ENCODE measurements around the gene RYR3.
"Not testable (repeated sequence)": the region's sequence is repeated elsewhere in the genome, so short reads cannot be mapped to it uniquely, and the experiment has no call there.

The RYR3 gene

GRCh38 chr15:33598382-33598781 is 287.6 kb downstream of the RYR3 start:
- DNase-seq: not testable (repeated sequence)

GRCh38 chr15:33600212-33600611 is 289.4 kb downstream of the RYR3 start:
- DNase-seq: no peak

DNA sequence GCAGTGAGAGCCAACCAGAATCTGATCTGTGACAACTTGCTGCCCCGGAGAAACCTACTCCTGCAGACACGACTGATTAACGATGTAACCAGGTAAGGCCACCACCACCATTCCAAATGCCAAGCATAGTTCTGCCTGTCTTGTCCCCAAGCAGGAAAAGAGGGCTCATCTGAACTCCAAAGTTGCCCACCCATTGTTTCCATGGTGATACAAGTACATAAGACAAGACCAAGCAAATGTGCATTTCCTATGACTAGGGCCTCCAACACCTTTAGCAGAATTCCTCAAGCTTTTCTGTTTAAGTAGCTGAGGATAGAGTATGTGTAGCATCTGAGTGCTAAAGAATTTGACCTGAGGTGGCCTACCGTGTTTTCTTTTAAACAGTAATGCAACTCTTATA is 290.7 kb downstream of the RYR3 start:
- no peak for DNase-seq

DNA sequence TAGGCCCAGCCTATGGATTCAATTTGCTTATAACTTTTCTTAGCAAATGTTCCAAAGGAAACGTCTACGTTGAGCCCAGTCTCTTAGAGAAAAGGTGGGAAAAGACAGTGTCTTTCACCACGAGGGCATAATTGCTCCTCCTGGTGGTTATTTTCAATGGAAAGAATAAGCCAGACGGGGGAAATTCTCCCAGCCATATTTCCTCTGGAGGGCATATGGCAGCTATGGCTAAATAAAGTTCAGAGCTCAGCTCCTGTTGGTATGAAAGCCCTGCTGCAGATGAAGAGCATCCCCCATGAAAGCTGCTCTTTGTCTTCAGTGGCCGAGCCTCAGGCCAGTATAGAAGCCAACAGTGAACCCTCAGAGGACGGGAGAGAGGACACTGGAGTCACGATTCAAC is 297.9 kb downstream of the RYR3 start:
- DNase-seq: peak in 1 of 3 experiments; percentile 39

DNA sequence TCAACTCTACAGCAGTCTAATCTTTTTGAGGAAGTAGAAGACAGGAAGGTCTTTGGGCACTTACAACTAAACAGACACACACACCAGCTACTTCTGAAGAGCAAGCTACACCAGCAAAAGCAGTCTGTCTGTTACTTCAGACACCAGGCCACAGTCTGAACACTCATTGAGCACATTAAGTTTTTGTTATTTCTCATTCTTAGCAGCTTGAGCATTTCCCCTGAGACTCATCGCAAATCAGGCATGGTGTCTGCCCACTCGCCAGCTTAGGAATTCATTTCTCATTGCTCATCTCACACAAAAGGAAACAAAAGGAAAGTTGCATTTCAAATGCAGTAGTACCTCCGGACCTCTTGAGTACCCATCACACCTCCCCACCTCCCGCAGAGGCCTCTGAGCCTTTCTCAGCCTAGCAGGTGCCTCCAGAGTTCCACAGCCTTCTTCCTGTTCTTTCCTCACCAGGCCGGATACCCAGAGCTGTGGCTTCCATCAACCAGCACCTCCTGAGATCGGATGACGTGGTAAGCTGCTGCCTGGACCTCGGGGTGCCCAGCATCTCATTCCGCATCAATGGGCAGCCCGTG is 302.0 kb downstream of the RYR3 start:
- peak in 1 of 3 experiments; percentile 24 for DNase-seq

DNA sequence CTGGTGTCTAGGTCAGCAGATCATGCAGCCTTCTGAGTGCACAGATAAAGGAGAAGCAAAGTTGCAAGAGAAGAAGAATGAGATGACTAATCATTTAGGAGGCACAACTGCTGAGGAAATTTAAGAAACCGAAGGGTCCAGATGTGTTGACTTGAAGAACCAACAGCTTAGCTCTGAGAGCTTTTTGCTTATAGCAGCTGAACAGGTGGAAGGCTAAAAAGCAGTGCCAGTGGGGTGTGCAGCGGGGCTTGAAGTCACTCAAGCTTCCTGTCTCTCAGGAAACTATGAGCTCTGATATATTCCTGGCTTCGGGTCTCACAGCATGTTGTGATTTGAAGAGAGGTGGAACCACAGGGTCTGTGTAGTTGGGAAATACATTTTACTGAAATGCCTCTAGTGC is 305.7 kb downstream of the RYR3 start:
- no peak for DNase-seq

DNA sequence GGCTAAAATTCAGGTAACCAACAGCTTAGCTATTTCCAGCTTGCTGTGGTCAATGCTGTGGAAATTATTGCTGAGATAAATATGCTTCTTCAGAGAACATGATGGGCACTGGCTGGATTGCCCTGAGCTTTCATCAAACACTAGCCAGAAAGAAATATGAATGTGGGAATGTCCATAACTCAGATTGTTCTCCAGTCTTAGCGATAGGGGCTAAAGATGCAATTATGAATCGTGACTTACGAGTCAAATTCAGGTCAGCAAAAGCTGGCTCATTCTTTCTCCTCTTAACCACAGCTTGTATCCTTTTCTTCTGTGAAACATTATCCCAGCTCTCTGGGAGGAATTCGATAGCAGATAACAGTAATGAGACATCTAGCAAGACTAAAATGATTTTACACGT is 307.6 kb downstream of the RYR3 start:
- DNase-seq: no peak

- no peak for DNase-seq
Observed at GRCh38 chr15:33621141-33621540, 310.4 kb downstream of the RYR3 start.

DNA sequence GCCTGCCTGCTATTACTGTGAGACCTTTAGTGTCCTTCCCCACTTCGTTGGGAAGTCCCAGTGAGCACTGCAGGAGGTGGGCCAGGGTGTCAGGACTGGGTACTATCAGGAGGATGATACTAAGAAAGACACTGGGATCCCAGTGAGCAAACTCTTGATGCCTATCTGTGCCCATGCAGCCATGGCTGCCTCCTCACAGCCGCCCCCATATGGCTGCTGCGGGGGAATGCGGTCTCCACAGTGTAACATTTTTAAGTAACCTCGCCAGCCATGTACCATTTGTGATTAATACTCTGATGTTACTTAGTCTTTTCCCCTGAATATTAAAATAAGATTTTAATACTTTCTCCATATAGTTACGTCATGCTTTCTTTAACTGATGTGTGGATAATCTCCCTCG is 312.2 kb downstream of the RYR3 start:
- DNase-seq: no peak

GRCh38 chr15:33624439-33624838 is 313.7 kb downstream of the RYR3 start:
- no peak for DNase-seq

GRCh38 chr15:33629647-33630046 is 318.9 kb downstream of the RYR3 start:
- no peak for DNase-seq

GRCh38 chr15:33636234-33636633 is 325.5 kb downstream of the RYR3 start:
- DNase-seq: no peak

DNA sequence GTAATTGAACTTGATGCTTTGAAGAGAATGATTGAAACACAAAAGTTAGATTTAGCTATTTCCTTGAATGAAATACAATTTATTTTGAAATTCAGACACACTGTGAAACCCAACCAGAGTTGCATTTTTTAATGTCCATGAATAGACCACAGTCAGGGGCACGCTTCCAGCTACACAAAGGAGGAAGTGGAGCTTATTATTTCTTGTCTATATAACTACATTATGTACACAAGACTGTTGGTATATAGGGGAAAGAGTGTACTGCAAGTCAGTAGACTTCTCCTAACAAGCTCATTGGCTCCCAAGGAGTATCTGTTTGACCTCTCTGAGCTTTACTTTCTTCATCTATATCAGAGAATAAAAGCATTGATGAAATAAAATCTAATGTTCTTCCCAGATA is 326.2 kb downstream of the RYR3 start:
- no peak for DNase-seq

- DNase-seq: no peak
Observed at GRCh38 chr15:33638453-33638852, 327.7 kb downstream of the RYR3 start.

- DNase-seq: no peak
Observed at GRCh38 chr15:33639051-33639450, 328.3 kb downstream of the RYR3 start.

DNA sequence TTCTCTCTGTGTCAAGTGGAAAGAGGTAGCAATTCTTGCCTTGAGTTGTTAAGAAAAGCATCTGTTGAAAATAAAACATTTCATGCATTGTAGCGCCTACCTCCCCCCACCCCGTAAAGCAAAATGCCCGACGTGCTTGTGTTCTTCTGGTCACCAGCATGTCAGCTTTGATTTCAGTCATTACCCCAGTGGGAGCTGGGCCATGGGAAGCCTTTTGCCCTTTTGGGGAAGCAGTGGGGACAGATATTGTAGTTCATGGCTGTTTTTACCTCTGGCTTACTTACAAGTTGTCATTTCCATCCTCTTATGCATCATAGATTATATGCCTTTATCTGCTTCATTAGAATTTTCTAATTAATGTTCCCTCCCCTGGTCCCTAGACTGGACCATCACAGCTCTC is 328.7 kb downstream of the RYR3 start:
- DNase-seq: no peak

- DNase-seq: peak in 2 of 3 experiments; percentile 28 to 72
Observed at GRCh38 chr15:33639978-33640377, 329.2 kb downstream of the RYR3 start.

DNA sequence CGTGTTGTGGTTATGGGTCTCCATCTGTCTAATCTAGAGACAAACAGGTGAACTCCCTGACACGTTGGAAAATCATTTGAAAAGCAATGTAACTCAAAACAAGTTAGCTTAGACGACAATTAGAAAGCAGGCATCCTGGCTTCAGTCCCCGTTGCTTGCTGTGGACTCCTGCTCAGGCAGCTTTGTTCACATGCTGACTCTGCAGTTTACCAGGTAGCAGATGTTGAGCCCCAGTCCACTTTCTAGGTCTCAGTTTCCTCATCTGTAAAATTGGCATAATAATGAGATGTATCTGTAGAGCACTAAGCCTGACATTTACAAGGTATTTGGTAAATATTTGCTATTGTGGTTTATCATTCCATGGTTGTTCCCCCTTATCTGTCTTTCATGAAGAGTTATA is 330.3 kb downstream of the RYR3 start:
- DNase-seq: no peak

- DNase-seq: no peak
Observed at GRCh38 chr15:33644304-33644703, 333.5 kb downstream of the RYR3 start.

- DNase-seq: no peak
Observed at GRCh38 chr15:33646744-33647143, 336.0 kb downstream of the RYR3 start.

- no peak for DNase-seq
Observed at GRCh38 chr15:33649217-33649933, 338.6 kb downstream of the RYR3 start.

DNA sequence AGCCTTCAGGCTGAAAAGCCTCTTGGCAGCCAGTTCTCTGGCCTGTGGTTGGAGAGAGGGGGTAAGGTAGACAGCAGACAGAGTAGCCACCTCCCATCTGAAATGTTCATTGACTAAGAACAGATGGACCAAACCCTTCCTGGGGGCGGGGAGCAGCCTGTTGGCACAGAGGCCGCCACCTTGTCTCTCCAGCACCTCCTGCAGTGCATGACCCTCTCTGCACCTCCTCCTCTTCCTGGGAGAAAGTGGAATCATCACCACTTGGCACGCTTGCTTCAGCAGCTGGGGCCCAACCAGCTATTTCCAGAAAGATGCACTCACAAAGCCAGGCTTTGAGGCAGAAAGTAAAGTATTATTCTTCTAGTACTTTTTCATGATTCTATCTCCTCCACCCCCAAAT is 344.1 kb downstream of the RYR3 start:
- no peak for DNase-seq

GRCh38 chr15:33655488-33655887 is 344.7 kb downstream of the RYR3 start:
- no peak for DNase-seq

- no peak for DNase-seq
Observed at GRCh38 chr15:33656168-33656567, 345.4 kb downstream of the RYR3 start.

GRCh38 chr15:33660151-33660550 is 349.4 kb downstream of the RYR3 start:
- no peak for DNase-seq
